IPS-20b (cell line): ENCODE measurements around the gene DRC1.

Source experiments
- H3K27ac ChIP-seq: one replicate; pipeline ENCODE4 v1.5.1; 2013; ENCODE audit warnings: low read length
- H3K27me3 ChIP-seq: 2 replicates; pipeline ENCODE4 v1.6.1; 2013; ENCODE audit warnings: mild to moderate bottlenecking, low read length, inconsistent platforms; ENCODE audit not compliant: insufficient read depth
- H3K36me3 ChIP-seq: 2 replicates; pipeline ENCODE4 v1.6.1; 2013; ENCODE audit warnings: low read depth, mild to moderate bottlenecking, inconsistent platforms, low read length, moderate library complexity; ENCODE audit not compliant: insufficient read depth
- H3K4me1 ChIP-seq: 2 replicates; pipeline ENCODE4 v1.6.1; 2013; ENCODE audit warnings: mild to moderate bottlenecking, control low read depth, inconsistent platforms, low read length, moderate library complexity; ENCODE audit not compliant: insufficient read depth
- H3K4me3 ChIP-seq: 2 replicates; pipeline ENCODE4 v1.5.1; 2013; ENCODE audit warnings: mild to moderate bottlenecking, low read length, inconsistent platforms
- H3K9ac ChIP-seq: 2 replicates; pipeline ENCODE4 v1.6.1; 2013; ENCODE audit warnings: low read depth, mild to moderate bottlenecking, inconsistent platforms, low read length, moderate library complexity
- H3K9me3 ChIP-seq: 2 replicates; pipeline ENCODE4 v1.6.1; 2013; ENCODE audit warnings: mild to moderate bottlenecking, low read depth, low read length, inconsistent platforms; ENCODE audit not compliant: insufficient read depth

Gene DRC1

DNA sequence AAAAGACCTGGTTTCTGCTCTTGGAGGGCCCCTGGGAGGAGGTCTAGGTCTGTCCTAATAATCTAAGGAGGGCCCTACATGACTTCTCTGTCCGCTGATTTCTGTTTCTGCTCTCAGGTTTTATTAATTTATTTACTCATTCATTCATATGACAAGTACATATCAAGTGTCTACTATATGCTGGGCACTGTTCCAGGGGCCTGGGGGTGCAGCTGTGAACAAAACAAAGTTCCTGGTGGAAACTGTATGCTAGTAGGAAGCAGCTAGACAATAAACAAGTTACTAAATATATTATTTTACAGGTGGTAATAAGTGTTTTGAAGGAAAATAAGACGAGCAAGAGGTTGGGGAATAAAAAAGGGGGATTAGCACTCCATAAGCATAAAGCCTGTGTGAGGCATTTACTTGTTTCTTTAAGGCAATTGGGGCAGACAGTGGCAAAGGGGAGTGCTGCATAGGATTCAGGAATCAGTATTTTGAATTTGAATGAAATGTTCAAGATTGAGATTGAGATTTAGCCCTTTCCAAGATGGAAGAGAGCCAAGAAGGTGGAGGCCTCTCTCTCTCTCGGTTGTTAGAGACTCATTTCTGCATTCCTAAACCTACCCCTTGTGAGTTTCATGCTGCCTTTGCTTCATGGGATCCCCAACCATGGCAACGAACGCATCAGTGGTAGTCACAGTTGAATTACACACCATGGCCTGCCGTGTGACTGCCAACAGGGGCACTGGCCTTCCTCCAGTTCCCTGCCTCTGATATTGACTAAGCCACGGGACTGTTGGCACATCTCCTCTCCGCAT is 28.3 kb downstream of the DRC1 start:
- no peaks in the 10 kb centered on the region for H3K36me3 ChIP-seq
- no peaks in the 10 kb centered on the region for H3K4me1 ChIP-seq

DNA sequence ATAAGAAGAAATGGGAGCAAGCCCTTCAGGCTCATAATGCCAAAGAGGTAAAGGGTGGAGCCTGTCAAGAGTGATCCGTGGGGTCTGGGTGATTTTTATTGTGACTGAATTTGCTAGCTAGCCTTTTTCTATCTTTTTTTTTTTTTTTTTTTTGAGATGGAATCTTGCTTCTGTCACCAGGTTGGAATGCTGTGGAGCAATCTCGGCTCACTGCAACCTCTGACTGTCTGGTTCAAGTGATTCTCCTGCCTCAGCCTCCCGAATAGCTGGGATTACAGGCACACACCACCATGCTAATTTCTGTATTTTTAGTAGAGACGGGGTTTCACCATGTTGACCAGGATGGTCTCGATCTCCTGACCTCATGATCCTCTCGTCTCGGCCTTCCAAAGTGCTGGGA is 29.1 kb downstream of the DRC1 start:
- Histone ChIP-seq H3K9me3 (no peaks in the 10 kb centered on the region), H3K9ac (no peak overlapping the region), H3K27ac (no peak overlapping the region), H3K36me3 (no peaks in the 10 kb centered on the region), H3K4me3 (no peak overlapping the region), H3K4me1 (no peaks in the 10 kb centered on the region), H3K27me3 (no peaks in the 10 kb centered on the region)

More for the DNA sequence above, 28.3 kb downstream of the DRC1 start:
- no peak overlapping the region for H3K27ac ChIP-seq
- no peaks in the 10 kb centered on the region for H3K27me3 ChIP-seq
- no peaks in the 10 kb centered on the region for H3K9me3 ChIP-seq
- no peak overlapping the region for H3K4me3 ChIP-seq
- no peak overlapping the region for H3K9ac ChIP-seq

DNA sequence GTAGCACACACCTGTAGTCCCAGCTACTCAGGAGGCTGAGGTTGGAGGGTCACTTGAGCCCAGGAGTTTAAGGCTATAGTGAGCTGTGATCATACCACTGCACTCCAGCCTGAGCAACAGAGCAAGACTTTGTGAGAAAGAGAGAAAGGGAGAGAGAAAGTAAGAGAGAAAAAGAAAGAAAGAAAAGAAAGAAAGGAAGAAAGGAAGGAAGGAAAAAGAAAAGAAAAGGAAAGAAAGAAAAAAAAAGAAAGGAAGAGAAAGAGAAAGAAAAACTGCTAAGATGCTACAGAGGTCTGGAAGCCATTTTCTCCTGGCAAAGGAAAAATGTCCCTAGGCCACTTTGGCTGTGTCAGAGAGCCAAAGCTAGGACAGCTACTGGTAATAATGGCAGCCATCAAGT is 30.6 kb downstream of the DRC1 start:
- Histone ChIP-seq H3K27ac (no peak overlapping the region), H3K9ac (no peak overlapping the region)

DNA sequence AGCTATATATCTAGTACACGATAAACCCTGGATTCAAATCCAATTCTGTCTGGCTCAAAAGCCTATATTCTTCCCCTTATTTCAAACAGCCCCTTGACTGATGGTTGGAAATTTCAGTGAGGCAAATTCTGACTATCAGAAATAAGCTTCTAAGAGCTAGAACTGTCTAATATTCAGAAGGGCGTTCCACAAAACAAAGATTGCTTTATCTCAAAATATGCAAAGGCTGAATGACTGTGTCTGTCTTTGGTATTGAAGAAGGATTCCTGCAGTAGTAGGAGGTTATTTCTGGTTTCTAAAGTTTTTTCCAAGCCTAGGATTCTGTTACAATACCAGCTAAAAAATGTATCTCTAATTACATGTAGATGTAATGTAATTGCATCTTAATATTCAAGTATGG is 31.1 kb downstream of the DRC1 start:
- Histone ChIP-seq H3K9ac (no peak overlapping the region), H3K27ac (no peak overlapping the region), H3K9me3 (no peaks in the 10 kb centered on the region), H3K4me1 (no peaks in the 10 kb centered on the region), H3K4me3 (no peak overlapping the region), H3K27me3 (no peaks in the 10 kb centered on the region), H3K36me3 (no peaks in the 10 kb centered on the region)

More for the DNA sequence above, 30.6 kb downstream of the DRC1 start:
- no peaks in the 10 kb centered on the region for H3K27me3 ChIP-seq
- no peak overlapping the region for H3K4me3 ChIP-seq
- no peaks in the 10 kb centered on the region for H3K9me3 ChIP-seq
- no peaks in the 10 kb centered on the region for H3K4me1 ChIP-seq
- H3K36me3 ChIP-seq: no peaks in the 10 kb centered on the region

DNA sequence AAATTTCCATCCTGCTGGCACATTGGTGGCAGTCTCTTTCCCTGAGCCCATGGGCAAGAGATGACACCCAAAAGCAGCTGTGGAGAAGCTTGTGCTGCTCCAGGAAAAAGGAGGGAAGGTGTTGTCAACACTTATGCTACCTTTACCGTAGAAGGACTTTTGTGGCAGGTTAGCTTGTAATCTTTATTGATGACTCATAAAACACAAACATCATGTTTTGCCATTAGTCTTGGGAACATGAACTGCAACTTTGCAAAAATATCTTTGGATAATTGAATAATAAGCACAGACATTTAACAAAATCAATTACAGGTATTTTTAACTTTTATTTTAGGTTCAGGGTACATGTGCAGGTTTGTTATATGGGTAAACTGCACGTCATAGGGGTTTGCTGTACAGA is 33.4 kb downstream of the DRC1 start:
- Histone ChIP-seq H3K4me1 (no peaks in the 10 kb centered on the region), H3K9me3 (no peaks in the 10 kb centered on the region), H3K36me3 (no peaks in the 10 kb centered on the region), H3K27me3 (no peaks in the 10 kb centered on the region), H3K27ac (no peak overlapping the region), H3K4me3 (no peak overlapping the region), H3K9ac (no peak overlapping the region)

DNA sequence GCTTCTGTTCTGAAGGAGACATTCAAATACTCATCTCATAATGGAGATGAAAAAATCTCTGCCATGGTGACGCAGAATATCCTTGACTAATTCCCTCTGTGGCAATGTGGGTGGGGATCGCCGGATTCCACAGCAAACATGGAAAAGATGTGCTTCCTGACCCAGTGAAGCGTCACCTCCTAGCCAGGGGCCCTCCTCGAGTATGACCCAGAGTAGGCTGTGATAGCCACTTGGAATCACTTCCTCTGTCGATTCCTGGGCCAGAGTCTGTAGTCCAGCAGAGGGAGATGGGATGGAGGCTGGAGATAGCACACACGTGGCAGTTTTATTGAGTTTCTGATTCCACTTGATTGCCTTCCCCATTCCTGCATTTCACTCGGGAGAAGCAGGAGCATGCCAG is 36.8 kb downstream of the DRC1 start:
- Histone ChIP-seq H3K9me3 (no peaks in the 10 kb centered on the region), H3K9ac (no peak overlapping the region), H3K27ac (no peak overlapping the region), H3K4me3 (no peak overlapping the region), H3K27me3 (no peaks in the 10 kb centered on the region), H3K36me3 (no peaks in the 10 kb centered on the region), H3K4me1 (no peaks in the 10 kb centered on the region)

DNA sequence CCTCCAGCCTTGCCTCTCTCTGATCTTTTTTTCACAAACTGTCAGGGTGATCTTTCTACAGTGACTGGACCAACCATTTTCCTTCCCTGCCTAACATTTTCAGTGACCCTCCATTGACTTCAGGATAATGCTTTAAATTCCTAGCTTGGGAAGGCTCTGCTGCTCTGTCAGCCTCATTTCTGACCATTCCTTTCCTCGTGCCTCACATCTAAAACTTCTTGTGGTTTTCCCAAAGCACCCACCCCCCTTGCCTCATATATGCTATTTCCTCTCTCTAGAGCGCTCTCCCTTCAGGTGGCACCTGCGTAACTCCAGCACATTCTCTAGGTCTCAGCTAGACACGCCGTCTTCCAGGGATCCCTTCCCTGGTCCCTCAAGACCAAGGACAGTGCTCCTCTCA is 37.2 kb downstream of the DRC1 start:
- H3K36me3 ChIP-seq: no peaks in the 10 kb centered on the region
- no peaks in the 10 kb centered on the region for H3K9me3 ChIP-seq
- H3K27me3 ChIP-seq: no peaks in the 10 kb centered on the region
- no peak overlapping the region for H3K4me3 ChIP-seq
- no peaks in the 10 kb centered on the region for H3K4me1 ChIP-seq
- H3K27ac ChIP-seq: no peak overlapping the region
- H3K9ac ChIP-seq: no peak overlapping the region

DNA sequence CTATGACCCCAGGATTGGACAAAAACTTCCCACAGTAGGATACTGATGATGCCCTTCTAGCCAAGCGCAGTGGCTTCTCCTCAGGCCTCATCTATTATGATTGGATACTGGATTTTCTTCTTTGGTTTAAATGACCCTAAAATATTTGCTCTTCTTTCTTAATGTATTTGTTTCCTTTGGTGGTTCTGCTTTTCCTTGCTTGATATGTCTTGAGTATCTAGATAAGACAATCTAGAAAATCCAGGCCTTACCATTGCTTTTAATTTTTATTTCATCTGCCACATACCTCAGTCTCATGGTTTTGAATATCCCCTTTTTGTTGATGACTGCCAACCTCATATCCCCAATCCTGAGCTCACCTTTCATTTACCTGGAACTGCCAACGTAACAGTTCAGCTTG is 40.6 kb downstream of the DRC1 start:
- no peaks in the 10 kb centered on the region for H3K9me3 ChIP-seq
- H3K36me3 ChIP-seq: no peaks in the 10 kb centered on the region
- H3K27ac ChIP-seq: no peak overlapping the region
- H3K4me3 ChIP-seq: no peak overlapping the region
- H3K27me3 ChIP-seq: no peaks in the 10 kb centered on the region
- H3K4me1 ChIP-seq: no peaks in the 10 kb centered on the region
- no peak overlapping the region for H3K9ac ChIP-seq

DNA sequence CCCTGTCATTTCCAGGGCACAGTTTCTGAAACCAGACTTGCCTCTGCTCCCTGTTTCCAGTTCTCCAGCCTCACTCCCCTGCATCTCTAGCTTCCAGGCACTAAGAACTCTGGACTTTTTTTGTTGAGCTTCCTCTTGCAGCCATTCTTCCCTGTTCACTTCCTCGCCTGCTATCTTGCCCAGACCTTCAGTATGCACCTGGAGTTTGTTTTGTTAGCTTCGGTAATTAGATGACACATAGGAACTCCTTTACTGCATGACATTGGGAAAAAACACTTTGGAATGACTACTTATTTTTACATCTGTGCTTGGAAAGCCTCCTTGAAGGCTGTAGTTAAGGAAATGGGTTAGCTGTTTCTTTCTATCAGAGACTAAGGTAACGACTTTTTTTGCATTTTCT is 41.0 kb downstream of the DRC1 start:
- no peaks in the 10 kb centered on the region for H3K4me1 ChIP-seq
- H3K4me3 ChIP-seq: no peak overlapping the region
- no peaks in the 10 kb centered on the region for H3K36me3 ChIP-seq
- H3K27ac ChIP-seq: no peak overlapping the region
- no peaks in the 10 kb centered on the region for H3K9me3 ChIP-seq
- no peak overlapping the region for H3K9ac ChIP-seq
- H3K27me3 ChIP-seq: no peaks in the 10 kb centered on the region

DNA sequence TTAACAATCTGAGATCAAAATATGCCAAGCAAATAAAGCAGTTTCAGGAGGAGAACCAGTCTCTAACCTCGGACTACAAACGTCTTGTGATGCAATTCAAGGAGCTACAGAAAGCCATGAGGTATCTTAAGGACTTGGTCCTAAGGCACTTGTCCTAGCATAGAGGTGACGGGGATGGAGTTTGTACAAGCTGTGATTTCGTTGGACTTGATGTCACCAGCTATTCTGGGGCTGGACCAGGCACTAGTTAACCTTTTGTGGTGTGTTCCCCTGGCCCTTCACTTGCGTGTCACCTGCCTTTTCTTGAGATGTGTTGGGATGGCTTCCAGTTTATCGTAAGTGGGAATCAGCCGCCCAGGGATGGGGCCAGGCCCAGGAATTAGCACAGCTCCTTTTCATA is 42.5 kb downstream of the DRC1 start:
- Histone ChIP-seq H3K4me3 (no peak overlapping the region), H3K9ac (no peak overlapping the region), H3K27ac (no peak overlapping the region), H3K9me3 (no peaks in the 10 kb centered on the region), H3K36me3 (no peaks in the 10 kb centered on the region), H3K27me3 (no peaks in the 10 kb centered on the region), H3K4me1 (no peaks in the 10 kb centered on the region)

DNA sequence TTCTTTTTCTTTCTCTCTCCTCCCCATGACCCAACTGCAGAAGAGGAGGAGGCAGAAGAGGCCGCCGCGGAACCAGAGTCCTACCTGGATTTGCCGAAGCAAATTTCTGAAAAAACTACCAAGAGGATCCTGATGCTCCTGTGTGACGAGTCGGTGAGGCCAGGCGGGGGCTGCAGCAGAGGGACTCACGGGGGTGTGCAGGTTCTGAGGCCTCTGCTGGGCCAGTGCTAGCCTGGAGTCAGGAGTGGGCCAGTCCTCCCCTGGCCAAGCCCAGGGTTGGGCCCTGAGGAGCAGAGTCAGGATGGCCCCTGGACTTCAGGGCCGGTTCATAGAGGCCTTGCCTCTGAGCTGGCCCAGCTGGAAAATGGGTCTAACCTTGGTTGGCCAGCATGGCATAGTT is 46.9 kb downstream of the DRC1 start:
- no peak overlapping the region for H3K27ac ChIP-seq
- no peaks in the 10 kb centered on the region for H3K36me3 ChIP-seq
- no peaks in the 10 kb centered on the region for H3K9me3 ChIP-seq
- no peak overlapping the region for H3K4me3 ChIP-seq
- no peaks in the 10 kb centered on the region for H3K27me3 ChIP-seq
- H3K4me1 ChIP-seq: no peaks in the 10 kb centered on the region
- no peak overlapping the region for H3K9ac ChIP-seq

DNA sequence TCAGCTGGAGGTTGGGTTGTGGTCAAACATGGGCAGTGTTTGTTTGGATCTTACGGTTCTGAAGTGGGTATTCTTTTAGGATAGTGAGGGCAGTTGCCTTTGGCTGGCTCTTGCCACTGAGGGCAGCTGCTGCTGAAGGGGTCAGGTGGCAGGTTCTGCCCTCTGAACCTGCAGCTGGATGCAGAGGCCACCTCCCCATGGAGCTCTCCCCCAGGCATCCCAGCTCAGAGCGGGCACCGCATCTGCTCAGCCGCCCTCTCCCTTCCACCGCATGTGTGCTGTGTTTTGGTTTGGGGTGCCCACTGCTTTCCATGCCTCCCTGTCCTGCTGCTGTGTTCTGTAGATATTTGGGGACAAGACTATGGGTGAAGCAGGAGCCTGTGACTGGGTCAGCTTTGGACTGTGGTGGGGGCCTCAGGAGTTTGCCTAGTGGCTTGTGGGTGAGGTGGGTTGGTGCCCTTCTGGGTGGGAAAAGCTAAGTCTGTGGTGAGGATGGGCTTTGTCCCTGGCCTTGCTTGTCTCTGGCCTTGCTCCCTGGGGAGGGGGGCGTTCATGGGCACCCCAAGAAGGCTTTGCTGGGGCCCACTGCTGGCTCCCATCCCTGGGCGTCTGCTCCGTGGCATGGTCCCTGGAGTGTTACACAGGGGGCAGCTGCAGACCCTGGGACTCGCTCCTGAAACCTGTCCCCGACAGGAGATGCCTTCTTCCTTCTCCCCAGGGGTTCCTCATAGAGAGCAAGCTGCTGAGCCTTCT is 47.7 kb downstream of the DRC1 start:
- Histone ChIP-seq H3K36me3 (no peaks in the 10 kb centered on the region), H3K9ac (no peak overlapping the region), H3K27me3 (no peaks in the 10 kb centered on the region), H3K27ac (no peak overlapping the region), H3K9me3 (no peaks in the 10 kb centered on the region), H3K4me1 (no peaks in the 10 kb centered on the region), H3K4me3 (no peak overlapping the region)
